ENCODE measurements around the gene ALX3. TPM values are rescaled to one million over a fixed set of nuclear protein-coding genes. Genes with fewer than 3 reads are reported as not detected.

Gene ALX3
- total RNA-seq, 6 experiments from 2014 or later, result not detected

DNA sequence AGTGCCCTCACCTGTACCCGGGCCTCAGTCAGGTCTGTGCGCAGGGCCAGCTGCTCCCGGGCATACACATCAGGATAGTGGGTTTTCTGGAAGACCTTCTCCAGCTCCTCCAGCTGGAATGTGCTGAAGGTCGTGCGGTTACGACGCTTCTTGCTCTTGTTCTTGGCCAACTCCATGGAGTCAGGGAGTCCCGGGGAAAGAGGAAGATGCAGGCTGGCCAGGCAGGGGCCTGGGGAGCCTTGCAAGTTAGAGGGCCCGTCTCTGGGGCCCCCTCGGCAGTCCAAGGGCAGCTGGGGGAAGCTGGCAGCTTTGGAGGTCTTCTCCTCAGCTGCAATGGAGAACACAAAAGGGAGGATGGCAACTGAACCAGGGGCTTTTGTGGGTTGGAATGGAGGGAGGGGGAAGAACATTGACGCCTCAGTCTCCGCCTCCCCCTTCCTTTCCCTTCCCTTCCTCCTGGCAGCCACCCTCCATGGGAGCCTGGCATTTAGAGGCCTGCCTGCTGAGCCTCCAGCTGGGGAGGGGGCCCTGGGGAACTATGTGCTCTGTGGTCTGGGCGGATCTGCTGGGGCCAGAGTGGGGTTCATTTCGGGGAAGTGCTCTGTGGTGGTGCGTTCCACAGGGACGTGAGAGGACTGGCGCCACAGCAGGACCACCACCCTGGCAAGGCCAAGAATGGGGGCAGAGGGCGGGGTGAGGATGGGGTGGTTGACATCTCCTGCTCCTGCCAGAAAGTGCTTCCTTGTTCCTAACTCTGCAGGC, 5.7 kb downstream of the ALX3 start:
- Histone ChIP-seq H3K4me3 (no peak overlapping the region), H3K36me3 (no peaks in the 10 kb centered on the region), H3K27me3 (peaks cover 22 to 27% of the 10 kb centered on the region in 2 donors), H3K27ac (no peak overlapping the region), H3K4me1 (peaks cover 0 to under 1% (median 0%) of the 10 kb centered on the region in 4 donors), H3K9me3 (no peaks in the 10 kb centered on the region)
- TF ChIP-seq, protein P1, sequence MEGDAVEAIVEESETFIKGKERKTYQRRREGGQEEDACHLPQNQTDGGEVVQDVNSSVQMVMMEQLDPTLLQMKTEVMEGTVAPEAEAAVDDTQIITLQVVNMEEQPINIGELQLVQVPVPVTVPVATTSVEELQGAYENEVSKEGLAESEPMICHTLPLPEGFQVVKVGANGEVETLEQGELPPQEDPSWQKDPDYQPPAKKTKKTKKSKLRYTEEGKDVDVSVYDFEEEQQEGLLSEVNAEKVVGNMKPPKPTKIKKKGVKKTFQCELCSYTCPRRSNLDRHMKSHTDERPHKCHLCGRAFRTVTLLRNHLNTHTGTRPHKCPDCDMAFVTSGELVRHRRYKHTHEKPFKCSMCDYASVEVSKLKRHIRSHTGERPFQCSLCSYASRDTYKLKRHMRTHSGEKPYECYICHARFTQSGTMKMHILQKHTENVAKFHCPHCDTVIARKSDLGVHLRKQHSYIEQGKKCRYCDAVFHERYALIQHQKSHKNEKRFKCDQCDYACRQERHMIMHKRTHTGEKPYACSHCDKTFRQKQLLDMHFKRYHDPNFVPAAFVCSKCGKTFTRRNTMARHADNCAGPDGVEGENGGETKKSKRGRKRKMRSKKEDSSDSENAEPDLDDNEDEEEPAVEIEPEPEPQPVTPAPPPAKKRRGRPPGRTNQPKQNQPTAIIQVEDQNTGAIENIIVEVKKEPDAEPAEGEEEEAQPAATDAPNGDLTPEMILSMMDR (IDR thresholded peaks at IDR 0.05), result no peak
- no peak for TF ChIP-seq POLR2A (IDR thresholded peaks at IDR 0.05)
- 89% methylated on average over 9 of the region's 18 CpGs for WGBS (ENCODE audit: insufficient coverage, low coverage, low lambda C conversion rate, missing lambda C conversion rate)
- no peak for DNase-seq
- intact Hi-C loops (cut with DNase I), result no loop called here
- no peak for ATAC-seq

- ATAC-seq (no peak), DNase-seq (no peak)
- TF ChIP-seq, protein P1 (IDR thresholded peaks at IDR 0.05), result no peak
- TF ChIP-seq POLR2A (IDR thresholded peaks at IDR 0.05), result no peak
- no peaks in the 10 kb centered on the region for H3K36me3 ChIP-seq
- no peak overlapping the region for H3K4me3 ChIP-seq
- no peak overlapping the region for H3K27ac ChIP-seq
- H3K27me3 ChIP-seq, result peaks cover 12 to 17% of the 10 kb centered on the region in 2 donors
- WGBS (ENCODE audit: insufficient coverage, low coverage, low lambda C conversion rate, missing lambda C conversion rate), result 33% methylated on average over 1 of the region's 4 CpGs
- no peaks in the 10 kb centered on the region for H3K9me3 ChIP-seq
- H3K4me1 ChIP-seq, result no peaks in the 10 kb centered on the region
- intact Hi-C loops (cut with DNase I), result no loop called here
These were observed 6.7 kb downstream of the ALX3 start for GRCh38 chr1:110063781-110064180.

- no peak for ATAC-seq
- no peak for DNase-seq
- intact Hi-C loops (cut with DNase I), result no loop called here
- TF ChIP-seq, protein P1 (IDR thresholded peaks at IDR 0.05), result no peak
- no peak for TF ChIP-seq POLR2A (IDR thresholded peaks at IDR 0.05)
- Histone ChIP-seq H3K27me3 (peaks cover 2 to 6% of the 10 kb centered on the region in 2 donors), H3K27ac (no peak overlapping the region), H3K4me1 (no peaks in the 10 kb centered on the region), H3K9me3 (no peaks in the 10 kb centered on the region), H3K36me3 (peaks cover 0 to under 1% (median 0%) of the 10 kb centered on the region in 4 donors), H3K4me3 (no peak overlapping the region)
- 80% methylated on average over 2 of the region's 2 CpGs for WGBS (ENCODE audit: insufficient coverage, low coverage, low lambda C conversion rate, missing lambda C conversion rate)
These were observed 7.9 kb downstream of the ALX3 start for GRCh38 chr1:110062612-110063011.

- TF ChIP-seq POLR2A (IDR thresholded peaks at IDR 0.05), result no peak
- TF ChIP-seq, protein P1 (IDR thresholded peaks at IDR 0.05), result no peak
- Histone ChIP-seq H3K27me3 (no peaks in the 10 kb centered on the region), H3K4me1 (no peaks in the 10 kb centered on the region), H3K36me3 (peaks cover 0 to 13% (median 0%) of the 10 kb centered on the region in 4 donors), H3K9me3 (no peaks in the 10 kb centered on the region), H3K4me3 (no peak overlapping the region), H3K27ac (no peak overlapping the region)
- intact Hi-C loops (cut with DNase I), result no loop called here
- ATAC-seq (no peak), DNase-seq (no peak)
- WGBS (ENCODE audit: insufficient coverage, low coverage, low lambda C conversion rate, missing lambda C conversion rate), result 85% methylated on average over 5 of the region's 10 CpGs
These were observed 9.1 kb downstream of the ALX3 start for GRCh38 chr1:110061341-110061740.

Data from right lobe of liver (tissue), 6 donors.